ENCODE results near the gene MUC3A.
"Not testable (repeated sequence)": the region's sequence is repeated elsewhere in the genome, so short reads cannot be mapped to it uniquely, and the experiment has no call there.

GRCh38 chr7:101000025-101000424, 50.7 kb downstream of the MUC3A start:
- not testable (repeated sequence) for TF ChIP-seq CTCF, POLR2AphosphoS5 (IDR thresholded peaks at IDR 0.05)

Data from upper lobe of left lung (tissue), 4 donors.